HG03039 (cell line): ENCODE measurements around the gene CTTN.

Source experiments
- ATAC-seq: cut with Tn5 transposase; IDR thresholded peaks from one replicate; pipeline ENCODE4 v1.9.1; 2021; ENCODE audit warnings: mild to moderate bottlenecking, moderate library complexity; ENCODE audit not compliant: unreplicated experiment

CTTN gene

GRCh38 chr11:70472240-70472639, 73.9 kb downstream of the CTTN start:
- no peak for ATAC-seq

DNA sequence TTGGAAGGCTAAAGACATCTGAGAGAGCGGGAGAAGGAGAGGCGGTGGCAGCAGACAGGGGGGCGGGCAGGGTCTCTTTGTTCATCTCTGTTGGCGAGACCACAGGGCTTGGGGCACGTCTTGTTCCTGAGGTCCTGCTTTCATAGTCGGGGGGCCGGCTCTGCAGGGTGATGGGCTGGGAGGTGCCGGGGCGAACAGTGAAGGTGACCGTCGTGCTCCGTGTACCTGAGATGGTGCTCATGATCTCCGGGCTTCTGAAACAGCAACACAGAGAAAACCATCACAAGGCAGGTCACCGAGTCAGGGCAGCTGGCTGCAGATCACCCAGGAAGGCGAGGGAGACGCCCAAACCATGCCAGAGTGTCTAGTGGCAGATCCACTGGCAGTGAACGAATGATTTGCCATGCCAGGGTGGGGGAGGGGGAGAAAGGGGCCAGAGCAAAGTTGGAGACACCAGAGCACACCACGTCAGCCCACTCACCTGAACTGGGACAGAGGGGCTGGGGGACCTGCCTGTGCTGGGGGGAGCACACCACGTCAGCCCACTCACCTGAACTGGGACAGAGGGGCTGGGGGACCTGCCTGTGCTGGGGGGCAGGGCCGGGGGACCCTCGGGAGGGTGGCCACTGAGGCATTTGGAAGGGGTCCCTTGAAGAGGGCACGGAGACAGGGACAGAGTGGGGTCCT, 75.0 kb downstream of the CTTN start:
- no peak for ATAC-seq

- ATAC-seq: no peak
Measured at GRCh38 chr11:70473873-70474690, 75.8 kb downstream of the CTTN start.

GRCh38 chr11:70474710-70475109, 76.4 kb downstream of the CTTN start:
- ATAC-seq: no peak

DNA sequence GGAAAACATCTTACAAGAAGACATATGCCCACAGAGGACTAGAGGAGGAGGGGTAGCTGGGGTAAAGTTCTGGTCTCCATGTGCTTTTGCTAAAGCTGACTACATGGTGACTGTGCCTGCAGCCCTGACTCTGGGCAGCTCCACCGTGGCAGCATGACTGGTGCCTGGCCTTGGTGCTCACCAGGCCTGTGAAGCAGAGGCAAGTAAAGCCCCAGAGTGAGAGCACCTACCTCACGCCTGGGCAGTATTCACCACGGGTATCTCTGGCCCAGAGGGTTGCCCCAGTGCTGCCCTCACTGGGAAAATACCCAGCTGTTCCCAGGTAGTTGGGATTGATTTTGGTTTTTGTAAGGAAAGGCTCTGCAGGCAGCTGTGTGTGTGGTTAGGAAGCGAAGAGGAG, 78.3 kb downstream of the CTTN start:
- ATAC-seq: no peak

- ATAC-seq: no peak
Measured at GRCh38 chr11:70477176-70477575, 78.8 kb downstream of the CTTN start.

DNA sequence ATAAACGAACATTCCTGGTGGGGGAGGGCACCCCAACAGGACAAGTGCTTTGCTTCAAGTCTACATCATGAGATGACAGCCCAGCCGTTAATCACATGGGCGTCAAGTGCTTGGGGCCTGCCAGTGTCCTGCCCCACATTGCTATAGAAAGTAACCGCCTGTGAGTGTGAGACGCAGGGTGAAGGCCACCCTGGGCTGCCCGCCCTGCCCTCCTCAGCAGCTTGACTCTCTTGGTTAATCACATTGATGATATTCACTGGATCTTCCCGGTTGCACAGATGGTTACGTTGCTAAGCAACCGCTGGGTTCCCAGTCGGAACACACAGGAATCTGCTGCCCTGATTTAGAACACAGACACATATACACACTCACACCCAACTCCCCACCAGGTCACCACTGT, 79.3 kb downstream of the CTTN start:
- no peak for ATAC-seq

DNA sequence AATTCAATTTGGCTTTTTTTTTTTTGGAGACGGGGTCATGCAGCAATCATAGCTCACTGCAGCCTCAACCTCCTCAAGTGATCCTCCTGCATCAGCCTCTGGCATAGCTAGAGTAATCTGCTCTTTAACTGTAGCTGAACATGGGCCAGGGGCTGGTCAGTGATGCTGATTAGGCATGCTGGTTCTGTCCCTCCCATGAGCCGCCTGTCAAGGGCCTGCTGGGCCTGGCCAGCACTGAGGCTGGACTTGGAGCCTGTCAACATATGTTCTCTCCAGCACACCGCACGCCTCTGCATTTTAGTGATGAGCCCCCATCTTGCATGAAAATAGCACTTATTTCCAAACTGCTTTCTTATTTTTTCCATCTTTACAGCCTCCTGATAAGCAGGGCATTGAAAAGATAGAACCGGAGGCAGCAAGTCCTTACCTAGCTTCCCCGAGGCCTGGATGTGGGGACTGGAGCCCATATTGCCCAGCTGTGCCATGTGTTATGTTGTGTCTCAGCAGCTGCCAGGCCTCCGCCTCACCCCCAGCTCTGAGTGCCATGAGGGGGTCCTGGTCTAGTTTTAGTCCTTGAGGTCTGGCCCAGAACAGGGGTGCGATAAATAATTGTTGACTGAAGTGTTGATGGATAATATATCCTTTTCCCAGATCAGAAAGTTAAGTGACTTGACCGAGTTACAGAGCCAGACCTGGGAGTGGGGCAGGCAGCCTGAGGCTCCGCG, 80.0 kb downstream of the CTTN start:
- ATAC-seq: no peak

DNA sequence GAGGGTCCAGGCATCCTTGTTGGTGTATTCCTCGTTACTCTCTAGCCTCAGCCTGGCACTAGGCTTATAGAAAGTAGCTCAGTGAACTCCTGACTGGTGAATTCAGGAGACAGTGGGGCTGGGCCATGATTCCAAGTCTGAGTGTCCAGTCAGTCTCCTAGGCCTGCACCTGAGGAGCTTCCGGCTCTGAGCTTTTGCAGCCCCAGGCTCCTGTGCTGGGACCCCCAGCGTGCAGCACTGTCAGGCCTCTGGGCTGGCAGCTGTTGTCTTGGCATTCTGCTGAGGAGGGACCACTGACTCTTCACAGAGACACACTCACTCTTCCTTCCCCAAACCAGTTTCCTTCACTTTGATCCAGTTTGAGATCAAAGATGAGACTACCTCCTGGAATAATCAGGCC, 82.4 kb downstream of the CTTN start:
- ATAC-seq: no peak

DNA sequence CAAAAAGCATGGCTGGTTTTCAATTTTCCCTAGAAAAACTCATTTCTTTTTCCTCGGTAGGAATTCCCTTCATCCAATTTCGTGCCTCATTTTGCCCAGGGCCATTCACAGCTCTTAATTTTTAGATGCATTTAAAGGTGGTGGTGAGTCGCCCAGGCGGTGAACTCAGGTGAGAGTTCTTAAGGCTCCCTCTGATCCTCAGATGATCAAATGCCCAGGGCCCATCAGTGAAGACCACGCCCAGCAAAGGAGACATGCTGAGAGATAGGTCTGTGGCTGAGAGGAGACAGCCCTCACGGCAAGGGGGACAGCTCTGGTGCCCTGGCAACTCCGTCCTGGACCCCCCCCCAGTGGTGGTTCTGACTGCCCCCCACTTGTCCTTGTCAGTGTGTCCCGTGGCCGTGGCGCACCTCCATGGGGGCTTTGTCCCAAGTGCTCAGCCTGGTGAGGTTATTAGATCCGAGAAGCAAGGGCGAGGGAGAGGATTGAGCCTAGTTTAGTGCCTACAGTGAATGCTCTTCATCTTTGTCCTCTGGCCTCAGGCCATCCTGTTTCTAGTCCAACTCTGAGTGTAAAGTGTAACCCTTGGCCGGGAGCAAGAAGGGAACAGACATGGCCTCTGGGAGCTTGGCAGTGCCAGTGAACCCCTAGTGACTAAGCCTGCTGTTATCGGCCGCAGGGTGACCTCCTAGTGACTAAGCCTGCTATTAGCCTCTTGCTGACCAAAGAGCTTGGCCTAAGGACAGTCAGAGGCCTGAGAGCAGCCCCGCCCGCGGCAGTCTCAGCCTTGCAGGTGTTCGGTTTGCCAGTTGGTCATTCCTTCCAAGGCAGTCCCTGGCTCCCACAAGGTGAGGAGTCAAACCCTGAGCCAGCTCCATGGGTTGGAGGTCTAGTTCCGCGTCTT, 83.5 kb downstream of the CTTN start:
- no peak for ATAC-seq

DNA sequence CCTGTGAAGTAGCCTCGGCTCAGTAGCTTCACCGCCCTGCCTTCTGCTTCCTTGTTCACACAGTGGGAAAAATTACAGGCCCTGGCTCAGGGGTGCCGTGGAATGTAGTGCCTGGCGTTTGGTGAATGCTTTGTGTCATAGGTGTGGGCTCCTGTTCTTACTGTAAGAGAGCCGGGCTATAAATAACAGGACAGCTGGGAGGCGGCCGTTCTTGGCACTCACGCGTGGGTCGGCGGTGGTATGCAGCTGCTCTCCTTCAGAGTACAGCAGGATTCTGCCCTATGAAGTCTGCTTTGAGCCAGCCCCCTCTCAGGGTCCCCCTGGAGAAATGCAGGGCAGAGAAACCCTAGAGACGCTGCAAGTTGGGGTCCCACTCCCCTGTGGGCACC, 84.2 kb downstream of the CTTN start:
- ATAC-seq: no peak

DNA sequence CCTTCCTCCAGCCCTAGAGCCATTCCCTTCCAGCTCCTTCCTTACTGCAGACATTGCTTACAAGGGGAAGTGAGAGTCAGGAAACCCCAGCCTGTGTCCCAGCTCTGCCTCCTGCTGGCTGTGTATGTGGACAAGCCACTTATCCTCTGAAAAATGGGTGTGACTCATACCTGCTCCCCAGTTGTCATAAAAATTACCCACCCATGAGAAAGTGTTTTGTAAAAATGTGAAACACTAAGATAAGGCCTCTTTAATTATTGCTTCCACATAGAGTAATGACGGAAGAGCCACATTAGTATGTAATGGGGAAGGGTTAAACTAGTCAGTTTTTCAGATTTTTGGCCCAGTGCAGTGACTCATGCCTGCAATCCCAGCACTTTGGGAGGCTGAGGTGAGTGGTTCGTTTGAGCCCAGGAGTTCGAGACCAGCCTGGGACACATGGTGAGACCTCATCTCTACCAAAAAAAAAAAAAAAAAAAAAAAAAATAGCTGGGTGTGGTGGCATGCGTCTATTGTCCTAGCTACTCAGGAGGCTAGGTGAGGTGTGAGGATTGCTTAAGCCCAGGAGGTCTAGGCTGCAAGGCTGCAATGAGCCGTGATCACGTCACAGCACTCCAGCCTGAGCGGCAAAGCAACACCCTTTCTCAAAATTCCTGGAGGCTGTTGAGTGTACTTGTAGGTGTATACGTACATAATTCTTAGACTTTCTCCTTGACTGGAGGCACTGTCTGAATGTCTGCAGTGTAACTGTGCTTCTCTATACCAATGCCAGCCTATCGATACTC, 84.9 kb downstream of the CTTN start:
- no peak for ATAC-seq

GRCh38 chr11:70483917-70484316, 85.6 kb downstream of the CTTN start:
- ATAC-seq: no peak

GRCh38 chr11:70485326-70486025, 87.1 kb downstream of the CTTN start:
- ATAC-seq: no peak

DNA sequence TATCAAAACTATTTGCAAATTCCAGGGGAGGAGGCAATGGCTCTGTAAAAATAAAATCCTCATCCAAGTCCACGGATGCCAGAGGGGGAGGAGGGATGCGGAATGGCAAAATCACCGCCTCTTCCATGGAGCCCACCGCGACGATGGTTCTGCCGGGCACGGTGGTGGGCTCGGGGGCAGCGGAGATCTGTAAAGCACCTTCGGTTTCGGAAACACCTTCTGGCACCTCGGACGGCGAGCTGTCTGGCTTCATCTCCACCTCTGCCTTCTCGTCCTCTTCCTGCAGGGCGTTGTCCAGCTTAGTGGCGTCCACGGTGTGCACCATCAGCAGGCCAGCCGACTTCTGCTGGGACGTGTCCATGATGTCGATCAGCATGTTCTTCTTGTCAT, 87.7 kb downstream of the CTTN start:
- ATAC-seq: no peak
